GM21737 (cell line): ENCODE measurements around the gene FGF12.
A peak's percentile ranks its signal among the peaks of the same experiment; 100 is the strongest.

Source experiments
- ATAC-seq: cut with Tn5 transposase; IDR thresholded peaks from one replicate; pipeline ENCODE4 v1.9.1; 2021; ENCODE audit warnings: mild to moderate bottlenecking, moderate library complexity; ENCODE audit not compliant: unreplicated experiment

FGF12 gene

DNA sequence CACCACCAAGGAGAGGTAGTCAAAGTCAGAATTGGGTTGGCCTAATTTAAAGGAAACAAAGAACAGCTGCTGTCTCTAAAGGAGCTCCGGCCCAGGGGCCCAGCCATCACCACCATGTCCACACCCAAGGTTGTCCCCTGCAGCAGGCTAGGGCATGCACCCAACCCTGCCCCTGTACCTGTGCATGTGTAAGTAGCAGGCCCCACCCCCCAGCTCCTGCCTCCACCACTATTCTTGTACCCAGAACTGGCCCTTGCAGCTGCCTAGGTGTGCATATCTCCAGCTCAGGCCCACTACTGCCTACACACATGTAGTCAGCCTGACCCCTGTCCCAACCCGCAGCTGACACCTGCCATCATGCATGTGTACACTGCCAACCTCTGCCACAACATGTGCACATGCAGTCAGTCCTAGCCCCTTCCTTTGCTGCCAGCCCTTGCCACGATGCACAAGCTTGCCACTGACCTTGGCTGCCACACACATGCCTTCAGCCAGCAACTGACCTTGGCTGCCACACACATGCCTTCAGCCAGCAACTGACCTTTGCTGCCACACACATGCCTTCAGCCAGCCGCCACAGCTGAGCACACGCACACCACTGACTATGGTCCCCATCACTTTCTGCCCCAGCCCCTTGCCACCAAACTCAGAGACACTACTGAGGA, 39.7 kb downstream of the FGF12 start:
- no peak for ATAC-seq

GRCh38 chr3:192685801-192686200, 41.5 kb downstream of the FGF12 start:
- ATAC-seq: no peak

GRCh38 chr3:192684151-192684550, 43.2 kb downstream of the FGF12 start:
- no peak for ATAC-seq

- peak; percentile 72 for ATAC-seq
Measured at GRCh38 chr3:192675958-192676649, 51.2 kb downstream of the FGF12 start.

DNA sequence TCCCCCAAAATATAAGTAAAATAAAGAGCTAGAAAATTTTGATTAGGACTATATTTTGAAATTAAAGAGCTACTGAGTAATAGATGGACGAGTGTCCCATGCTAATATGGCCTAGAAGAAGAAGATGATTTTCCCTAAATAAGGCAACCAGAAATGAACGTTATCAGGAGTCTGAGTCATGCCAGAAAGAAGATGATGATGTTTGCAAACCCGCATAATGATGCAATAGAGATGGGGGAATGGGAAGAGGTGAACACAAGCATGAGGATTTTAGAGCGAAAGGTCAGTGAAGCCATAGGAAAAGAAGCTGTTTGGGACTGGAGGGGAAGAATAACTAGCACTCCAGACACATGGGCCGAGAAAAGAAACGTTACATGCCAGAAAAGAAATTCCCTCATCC, 71.7 kb downstream of the FGF12 start:
- ATAC-seq: no peak

GRCh38 chr3:192655040-192655439, 72.3 kb downstream of the FGF12 start:
- no peak for ATAC-seq

DNA sequence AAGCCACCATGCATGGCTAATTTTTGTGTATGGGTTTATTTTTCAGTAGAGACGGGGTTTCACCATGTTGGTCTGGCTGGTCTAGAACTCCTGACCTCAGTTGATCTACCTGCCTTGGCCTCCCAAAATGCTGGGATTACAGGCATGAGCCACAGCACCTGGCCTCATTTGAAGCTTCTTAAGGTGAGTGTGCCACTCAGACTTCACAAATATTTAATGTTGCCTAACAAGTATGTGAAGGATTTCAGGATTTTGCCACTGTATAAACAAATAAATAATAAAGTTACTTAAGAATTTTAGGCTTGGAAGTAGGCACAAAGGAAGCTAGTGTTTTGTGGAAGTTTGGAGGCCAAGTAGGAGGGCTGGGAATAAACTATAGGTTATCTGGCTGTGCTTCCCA, 73.5 kb downstream of the FGF12 start:
- no peak for ATAC-seq

GRCh38 chr3:192652727-192653126, 74.6 kb downstream of the FGF12 start:
- no peak for ATAC-seq

DNA sequence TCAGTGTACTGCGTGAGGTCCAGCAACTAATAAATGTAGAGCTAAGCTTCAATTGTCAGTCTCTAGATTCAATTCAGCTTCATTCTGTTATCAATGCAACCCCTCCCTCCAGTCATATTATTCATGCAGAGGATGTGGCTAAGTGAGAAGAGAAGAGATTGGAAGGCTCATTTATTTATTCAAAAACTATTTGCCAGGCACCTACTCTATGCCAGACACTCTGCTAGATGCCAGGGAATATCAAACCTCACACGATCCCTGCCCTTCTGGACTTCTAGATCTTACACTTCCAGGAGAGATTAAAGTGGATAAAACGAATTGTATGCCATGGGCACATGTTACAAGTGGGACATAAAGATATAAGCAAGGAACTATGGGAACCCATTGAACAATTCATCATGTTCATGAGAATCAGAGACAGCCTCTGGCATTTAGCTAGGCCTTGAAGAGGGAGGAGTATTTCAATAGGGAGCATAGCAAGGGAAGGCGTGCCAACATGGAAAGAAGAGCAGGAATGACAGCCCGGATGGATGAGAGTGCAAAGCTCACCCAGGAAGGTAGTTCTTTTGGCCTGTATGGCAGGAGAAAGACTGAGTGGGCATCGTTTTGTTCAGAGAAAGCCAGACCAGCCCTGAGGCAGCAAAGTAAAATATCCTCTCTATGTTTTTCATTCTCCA, 75.4 kb downstream of the FGF12 start:
- no peak for ATAC-seq

DNA sequence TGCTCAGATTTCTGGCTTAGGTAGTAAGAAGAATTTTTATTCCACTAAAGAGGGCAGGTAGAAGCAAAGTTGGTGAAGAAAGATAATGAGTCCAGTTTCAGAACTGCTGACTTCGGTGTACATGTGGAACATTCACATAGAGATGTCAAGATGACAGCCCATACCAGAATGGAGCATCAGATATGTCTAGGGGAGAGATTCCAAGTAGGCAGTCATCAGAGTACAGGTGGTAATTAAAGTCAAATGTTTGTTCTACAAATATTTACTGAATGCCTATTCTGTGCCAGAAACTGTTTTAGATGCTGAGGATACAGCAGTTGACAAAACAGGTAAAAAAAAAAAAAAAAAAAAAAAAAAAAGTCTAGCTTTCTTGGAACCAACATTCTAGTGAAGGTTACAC, 81.9 kb downstream of the FGF12 start:
- no peak for ATAC-seq

GRCh38 chr3:192642651-192643050, 84.7 kb downstream of the FGF12 start:
- ATAC-seq: no peak

GRCh38 chr3:192641919-192642318, 85.4 kb downstream of the FGF12 start:
- no peak for ATAC-seq

DNA sequence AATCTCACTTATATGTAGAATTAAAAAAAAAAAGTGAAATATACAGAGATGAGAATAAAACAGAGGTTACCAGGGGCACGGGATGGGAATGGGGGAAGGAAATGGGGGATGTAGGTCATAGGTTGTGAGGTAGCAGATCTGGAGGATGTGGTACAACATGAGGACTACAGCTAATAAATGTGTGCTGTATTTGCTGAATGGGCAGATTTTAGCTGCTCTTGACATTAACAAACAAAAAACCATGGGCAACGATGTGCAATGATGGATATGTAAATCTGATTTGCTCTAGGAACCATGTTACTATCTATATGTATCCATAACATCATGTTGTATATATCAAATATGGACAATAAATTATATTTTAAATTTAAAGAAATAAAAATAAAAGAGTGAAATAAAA, 87.4 kb downstream of the FGF12 start:
- no peak for ATAC-seq

GRCh38 chr3:192637803-192638202, 89.5 kb downstream of the FGF12 start:
- ATAC-seq: no peak

GRCh38 chr3:192636517-192637444, 90.6 kb downstream of the FGF12 start:
- no peak for ATAC-seq

- ATAC-seq: no peak
Measured at GRCh38 chr3:192629429-192629828, 97.9 kb downstream of the FGF12 start.

- no peak for ATAC-seq
Measured at GRCh38 chr3:192621909-192622308, 105.4 kb downstream of the FGF12 start.

DNA sequence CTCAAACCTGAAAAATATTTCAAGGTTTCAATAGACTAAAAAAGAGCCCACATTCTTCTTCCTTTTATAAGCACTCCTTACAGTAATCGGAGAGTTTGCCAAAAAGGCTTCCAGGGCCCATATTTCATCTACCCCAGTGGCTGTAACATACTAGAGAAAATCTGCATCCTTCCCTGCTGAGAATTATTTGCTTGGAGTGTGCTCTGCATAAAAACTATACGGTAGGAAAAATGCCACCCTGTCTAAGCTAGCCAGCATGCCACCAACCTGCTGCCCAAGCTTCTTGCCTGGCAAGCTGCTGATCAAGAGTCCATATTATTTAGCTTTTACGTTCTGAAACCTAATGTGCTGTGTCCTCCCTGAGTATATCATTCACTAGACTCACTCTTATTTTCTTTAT, 107.1 kb downstream of the FGF12 start:
- ATAC-seq: no peak

DNA sequence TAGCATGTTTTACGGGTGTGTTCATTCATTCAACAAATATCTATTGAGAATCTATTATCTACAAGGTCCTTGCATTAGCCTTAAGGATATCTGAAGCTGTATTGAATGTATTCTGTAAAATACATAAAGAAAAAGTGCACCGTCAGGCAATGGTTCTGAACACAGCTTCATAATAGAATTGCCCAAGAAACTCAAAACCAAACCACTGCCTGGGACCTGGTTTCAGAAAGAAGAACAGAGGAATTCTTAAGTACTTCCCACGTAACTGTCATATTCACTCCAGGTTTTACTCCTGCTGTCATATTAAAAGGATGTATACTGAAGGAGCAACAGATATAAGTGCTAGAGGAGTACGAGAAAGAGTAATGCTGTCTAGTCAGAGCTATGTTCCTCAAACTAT, 115.9 kb downstream of the FGF12 start:
- no peak for ATAC-seq

GRCh38 chr3:192608726-192609600, 118.4 kb downstream of the FGF12 start:
- no peak for ATAC-seq
